K562 (cell line): Measurements from ENCODE around the gene MYO1H. TPM values are rescaled to one million over a fixed set of nuclear protein-coding genes. Genes with fewer than 3 reads are reported as not detected.
A peak's percentile ranks its signal among the peaks of the same experiment; 100 is the strongest.

Source experiments
- ADNP ChIP-seq: fragments of 200-800 bp; sonication (Bioruptor generic); IDR thresholded peaks from 2 replicates; pipeline ENCODE4 v1.6.1; 2016; ENCODE audit warnings: missing genetic modification characterization, missing compliant biosample characterization
- ATF3 ChIP-seq, 2 experiments: fragments of 450-650 bp in 1 of 2; sonication (generic) in 1 of 2; formaldehyde crosslinking in 1 of 2; IDR thresholded peaks in 1 of 2; conservative IDR thresholded peaks in 1 of 2; 2 replicates each; pipeline versions ENCODE4 v1.6.1 to v1.8.1; 2016 to 2023; ENCODE audit warnings: mild to moderate bottlenecking in 2 of 2, moderate library complexity in 2 of 2, inconsistent platforms in 1 of 2, missing genetic modification reagents in 1 of 2
- BCOR ChIP-seq: fragments of 450-650 bp; IDR thresholded peaks from 2 replicates; pipeline ENCODE4 v1.6.1; 2016
- CHD2 ChIP-seq: IDR thresholded peaks from 2 replicates; pipeline ENCODE4 v1.6.1; 2011; ENCODE audit warnings: low read depth, low read length
- CREM ChIP-seq: IDR thresholded peaks from 2 replicates; pipeline ENCODE4 v1.6.1; 2014; ENCODE audit warnings: antibody characterized with exemption, low read depth
- CUX1 ChIP-seq: fragments of 200-800 bp; sonication (Bioruptor generic); IDR thresholded peaks from 2 replicates; pipeline ENCODE4 v1.6.1; 2016; ENCODE audit warnings: missing genetic modification characterization, missing compliant biosample characterization
- ELF2 ChIP-seq: fragments of 250-450 bp; sonication (Bioruptor Pico); IDR thresholded peaks from 2 replicates; pipeline ENCODE4 v1.5.0; 2021; ENCODE audit warnings: mild to moderate bottlenecking
- GTF2E2 ChIP-seq: fragments of 200-800 bp; sonication (Bioruptor generic); IDR thresholded peaks from 2 replicates; pipeline ENCODE4 v1.6.1; 2016; ENCODE audit warnings: missing genetic modification characterization, missing compliant biosample characterization
- HDAC1 ChIP-seq, 2 experiments: fragments of 450-650 bp; IDR thresholded peaks; 2 replicates each; pipeline ENCODE4 v1.6.1; 2016 to 2017; ENCODE audit warnings: inconsistent platforms in 1 of 2, mild to moderate bottlenecking in 1 of 2, moderate library complexity in 1 of 2
- HNRNPH1 ChIP-seq: fragments of 200-400 bp; formaldehyde crosslinking; optimal IDR thresholded peaks from 2 replicates; pipeline ENCODE3; 2017; ENCODE audit warnings: low read depth, mild to moderate bottlenecking, low read length, moderate library complexity
- HNRNPLL ChIP-seq: fragments of 200-400 bp; formaldehyde crosslinking; IDR thresholded peaks from 2 replicates; pipeline ENCODE4 v1.6.1; 2017; ENCODE audit warnings: low read length, low read depth, mild to moderate bottlenecking; ENCODE audit not compliant: poor library complexity, severe bottlenecking
- IFI16 ChIP-seq: fragments of 250-450 bp; sonication (Bioruptor Pico); IDR thresholded peaks from 2 replicates; pipeline ENCODE4 v2.1.2; 2022; ENCODE audit warnings: mild to moderate bottlenecking, inconsistent platforms
- IRF2 ChIP-seq: sonication (generic); formaldehyde crosslinking; IDR thresholded peaks from 2 replicates; pipeline ENCODE4 v1.8.1; 2022; ENCODE audit warnings: mild to moderate bottlenecking, missing genetic modification reagents
- KAT2B ChIP-seq: IDR thresholded peaks from one replicate; pipeline ENCODE4 v1.6.1; 2012; ENCODE audit warnings: low read depth, mild to moderate bottlenecking, control low read depth, inconsistent platforms, low read length, moderate library complexity
- MBD2 ChIP-seq: sonication (generic); IDR thresholded peaks from 2 replicates; pipeline ENCODE4 v1.6.1; 2016; ENCODE audit warnings: low read depth, borderline replicate concordance
- MEF2A ChIP-seq: IDR thresholded peaks from 2 replicates; pipeline ENCODE4 v1.6.1; 2011; ENCODE audit warnings: low read depth, mild to moderate bottlenecking, low read length, moderate library complexity; ENCODE audit not compliant: control insufficient read depth
- NCOR1 ChIP-seq: fragments of 450-650 bp; IDR thresholded peaks from 2 replicates; pipeline ENCODE4 v1.6.1; 2016; ENCODE audit warnings: mild to moderate bottlenecking, moderate library complexity
- PRMT5 ChIP-seq: sonication (generic); formaldehyde crosslinking; IDR thresholded peaks from 2 replicates; pipeline ENCODE4 v1.5.0; 2020; ENCODE audit warnings: missing genetic modification reagents
- SMAD4 ChIP-seq: fragments of 250-450 bp; sonication (Bioruptor Pico); conservative IDR thresholded peaks from 2 replicates; pipeline ENCODE4 v1.8.0; 2021; ENCODE audit warnings: inconsistent platforms, mild to moderate bottlenecking, moderate library complexity
- TRIM24 ChIP-seq, 2 experiments: fragments of 450-650 bp; IDR thresholded peaks; 2 replicates each; pipeline ENCODE4 v1.6.1; 2016
- ZBTB1 ChIP-seq: sonication (generic); formaldehyde crosslinking; IDR thresholded peaks from 2 replicates; pipeline ENCODE4 v1.8.1; 2023; ENCODE audit warnings: missing genetic modification reagents, low read depth, mild to moderate bottlenecking, borderline replicate concordance
- ZNF444 ChIP-seq: fragments of 250-450 bp; sonication (Bioruptor Pico); IDR thresholded peaks from 2 replicates; pipeline ENCODE4 v1.4.0; 2020; ENCODE audit warnings: mild to moderate bottlenecking, moderate library complexity
- ZNF57 ChIP-seq: fragments of 450-650 bp; formaldehyde crosslinking; IDR thresholded peaks from 2 replicates; pipeline ENCODE4 v1.4.0; 2020; ENCODE audit warnings: mild to moderate bottlenecking, moderate library complexity
- ZNF79 ChIP-seq: fragments of 250-450 bp; sonication (Bioruptor Pico); IDR thresholded peaks from 2 replicates; pipeline ENCODE4 v1.4.0; 2020; ENCODE audit warnings: low read depth, mild to moderate bottlenecking, moderate library complexity
- polyA plus RNA-seq, 8 experiments: library from polyadenylated mRNA; depleted of rRNA in 4 of 8; stranded (reverse) in 5 of 8; unstranded in 3 of 8; fragments of >200 nt; fragmentation: Nextera tagmentation in 2 of 8; fragmentation: Illumina TruSeq in 1 of 8; extraction: Ambion mirVana in 2 of 8; extraction: Trizol in 1 of 8; gene quantifications; 2 replicates each; pipeline versions ENCODE4 v1.2.1 to v1.2.3, GENCODE V29; 2011 to 2014; ENCODE audit warnings: inconsistent platforms in 1 of 8, missing spikeins in 1 of 8
- total RNA-seq, 7 experiments: library from RNA; depleted of rRNA in 6 of 7; stranded (reverse); fragments of >200 nt in 6 of 7; fragmentation: Illumina TruSeq in 2 of 7; extraction: Trizol in 2 of 7; gene quantifications; 2 replicates each; pipeline versions ENCODE4 v1.2.1 to v1.2.3, GENCODE V29; 2011 to 2021; ENCODE audit warnings: low replicate concordance in 1 of 7

Gene MYO1H
- total and polyA plus RNA-seq, 9 of the 15 experiments (the other 6 are each of a cell fraction or from before 2014, with no cell fraction given): not detected

GRCh38 chr12:109477185-109477962 is 129.7 kb downstream of the MYO1H start, which contains the start of the genes KCTD10 and UBE3B (continued):
- no peak for TF ChIP-seq CHD2
- TF ChIP-seq BCOR: peak; percentile 31; the same call in 1 of the 2 replicates
- TF ChIP-seq ELF2 (CRISPR knock-in tag): peak; percentile 100
- TF ChIP-seq TRIM24 (IDR thresholded peaks at IDR 0.05): peak in 1 of 2 experiments; percentile 100; a peak in 2 of 4 replicates
- TF ChIP-seq PRMT5 (CRISPR knock-in tag): no peak
- TF ChIP-seq ADNP: no peak
- peak in 1 of 2 experiments; percentile 68; a peak in 1 of 4 replicates for TF ChIP-seq HDAC1 (IDR thresholded peaks at IDR 0.05)
- peak; percentile 96 for TF ChIP-seq MBD2
- TF ChIP-seq CREM: peak; percentile 66; the same call in 1 of the 2 replicates
- 0 out of 2 replicates have a peak, but pooled peaks have one; percentile 22 for TF ChIP-seq ZNF79
- no peak for TF ChIP-seq CUX1 (CRISPR knock-in tag)
- no peak for TF ChIP-seq HNRNPLL
- TF ChIP-seq NCOR1: peak; percentile 98
- TF ChIP-seq ZNF444: no peak
- TF ChIP-seq IRF2 (CRISPR knock-in tag): no peak
- peak; percentile 80 for TF ChIP-seq SMAD4 (CRISPR knock-in tag)
- no peak for TF ChIP-seq HNRNPH1
- TF ChIP-seq ATF3 (IDR thresholded peaks at IDR 0.05): 0 out of 2 replicates have a peak, but pooled peaks have one; percentile 50
- peak; percentile 72; the same call in 1 of the 2 replicates for TF ChIP-seq ATF3 (CRISPR knock-in tag; conservative IDR thresholded peaks at IDR 0.05)
- TF ChIP-seq GTF2E2: peak; percentile 97
- TF ChIP-seq IFI16 (CRISPR knock-in tag): no peak
- peak; percentile 57; the same call in 1 of the 2 replicates for TF ChIP-seq ZBTB1 (CRISPR knock-in tag)
- no peak for TF ChIP-seq ZNF57 (CRISPR knock-in tag)
- TF ChIP-seq MEF2A: no peak
- no peak for TF ChIP-seq KAT2B
